Activated CD4-positive, alpha-beta T cell treated with anti-CD3 and anti-CD28 coated beads for 48 hours (primary cell): ENCODE results near the gene PCGF2.

ENCODE experiments used
- DNase-seq: peaks from one replicate; pipeline ENCODE4 v3.0.0-alpha.2; 2020

PCGF2 gene

DNA sequence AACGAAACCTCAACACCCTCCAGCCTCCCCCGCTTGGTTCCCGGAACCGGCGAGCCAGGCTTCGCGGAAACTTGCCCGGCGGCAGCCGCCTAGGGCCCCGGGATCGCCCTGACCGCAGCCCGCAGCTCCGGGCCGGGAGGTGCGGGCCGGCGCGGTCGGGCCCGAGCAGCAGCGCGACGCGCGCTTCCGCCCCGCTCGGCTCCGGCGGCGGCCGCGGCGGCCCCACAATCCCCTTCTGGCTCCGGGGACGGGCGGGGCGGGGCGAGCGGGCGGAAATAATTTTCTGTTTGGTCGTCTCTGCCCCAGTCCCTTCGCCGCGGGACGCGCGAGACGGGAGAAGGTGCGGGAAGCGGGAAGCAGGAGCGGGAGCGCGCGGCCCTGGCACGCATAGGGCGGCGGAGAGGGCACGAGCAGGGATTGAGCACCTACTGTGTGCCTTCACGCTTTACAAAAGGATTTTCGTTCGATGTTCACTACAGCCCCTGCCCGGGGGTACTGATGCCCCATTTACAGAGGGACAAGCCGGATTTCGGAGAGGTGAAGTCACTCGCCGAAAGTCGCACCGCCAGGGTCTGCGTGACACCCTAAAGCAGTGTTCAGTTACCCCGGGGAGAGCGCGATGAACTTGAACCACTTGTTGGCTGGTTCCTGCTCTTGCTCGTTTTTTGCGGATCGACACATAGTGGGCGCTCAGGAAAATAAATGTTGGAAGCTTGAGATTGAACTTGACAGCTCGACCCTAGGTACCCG, 45.8 kb downstream of the PCGF2 start:
- DNase-seq = peak; percentile 87

DNA sequence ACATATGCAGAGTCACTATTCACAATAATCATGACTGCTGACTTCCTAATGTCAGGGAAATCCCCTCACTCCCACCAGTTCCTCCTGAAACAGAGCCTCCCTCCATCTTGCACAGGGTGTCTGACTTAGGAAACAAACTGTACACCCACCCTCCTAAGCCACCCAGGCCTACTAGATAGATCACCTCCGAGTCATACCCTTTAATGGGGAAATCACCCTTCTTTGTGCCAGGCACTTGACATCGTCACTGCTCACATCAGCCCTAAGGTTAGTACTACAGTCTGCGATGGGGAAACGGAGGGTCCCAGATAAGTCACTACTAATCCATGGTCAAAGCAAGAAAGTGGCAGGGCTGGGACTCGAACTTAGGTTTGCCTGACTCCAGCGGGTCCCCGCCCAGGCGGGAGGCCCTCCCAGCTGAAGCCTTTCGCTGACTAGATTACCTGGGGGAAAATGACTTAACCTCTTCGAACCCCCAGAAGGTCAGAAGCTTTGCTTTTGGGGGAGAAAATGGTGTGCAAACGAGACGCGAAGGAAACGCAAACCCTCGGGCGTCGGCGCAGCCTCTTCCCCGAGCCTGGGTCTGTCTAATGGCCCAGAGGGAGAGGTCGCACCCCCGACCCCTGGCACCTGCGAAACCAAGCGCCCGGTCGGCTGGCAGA, 46.5 kb downstream of the PCGF2 start:
- DNase-seq = peak; percentile 94

DNA sequence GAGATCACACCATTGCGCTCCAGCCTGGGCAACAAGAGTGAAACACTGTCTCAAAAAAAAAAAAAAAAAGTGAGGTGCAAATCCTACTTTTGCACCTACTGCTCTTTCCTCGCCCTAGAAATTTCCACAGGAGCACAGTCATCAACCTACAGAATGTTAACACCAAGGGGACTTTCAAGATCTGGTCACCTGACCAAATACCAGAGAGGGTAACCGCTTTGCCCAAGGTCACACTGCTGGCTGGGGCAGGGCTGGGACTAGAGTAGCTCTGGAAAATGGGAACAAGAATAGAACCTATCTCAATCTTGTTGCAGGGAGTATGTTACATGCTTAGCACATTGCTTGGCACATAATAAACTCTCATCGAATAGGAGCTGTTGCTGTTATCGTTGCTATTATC, 49.4 kb downstream of the PCGF2 start:
- DNase-seq = no peak

DNA sequence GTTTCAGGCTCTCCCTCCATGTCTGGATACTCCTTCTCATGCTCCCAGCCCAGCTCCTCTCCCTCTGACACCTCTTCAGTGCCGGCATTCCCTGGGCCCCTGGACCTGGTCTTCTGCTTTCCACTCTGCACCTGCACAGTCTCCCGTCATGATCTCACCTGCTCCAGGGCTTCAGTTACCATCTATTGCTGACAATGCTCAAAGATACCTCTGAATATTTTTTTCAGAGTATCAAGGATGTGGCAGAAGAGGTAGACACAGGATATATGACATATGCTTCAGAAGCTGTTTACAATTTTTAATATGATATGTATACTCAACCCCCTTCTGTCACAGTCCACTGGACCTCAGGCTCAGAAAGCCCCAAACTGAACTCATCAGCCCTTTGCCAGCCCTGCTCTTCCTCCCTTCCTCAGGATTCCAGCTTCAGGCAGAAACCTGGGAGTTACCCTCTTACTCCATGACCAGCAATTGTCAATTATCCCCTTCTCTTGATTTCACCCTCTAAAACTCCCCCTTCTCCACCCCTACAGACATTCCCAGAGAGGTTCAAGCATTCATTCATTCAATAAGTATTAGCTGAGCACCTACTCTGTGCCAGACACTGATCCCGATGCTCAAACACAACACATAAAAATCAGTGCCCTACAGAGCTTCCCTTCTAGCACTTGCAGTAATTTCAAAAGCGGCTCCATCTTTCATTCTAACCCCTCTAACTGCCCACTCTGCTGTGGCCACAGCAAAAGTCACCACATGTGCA, 50.9 kb downstream of the PCGF2 start:
- no peak for DNase-seq

DNA sequence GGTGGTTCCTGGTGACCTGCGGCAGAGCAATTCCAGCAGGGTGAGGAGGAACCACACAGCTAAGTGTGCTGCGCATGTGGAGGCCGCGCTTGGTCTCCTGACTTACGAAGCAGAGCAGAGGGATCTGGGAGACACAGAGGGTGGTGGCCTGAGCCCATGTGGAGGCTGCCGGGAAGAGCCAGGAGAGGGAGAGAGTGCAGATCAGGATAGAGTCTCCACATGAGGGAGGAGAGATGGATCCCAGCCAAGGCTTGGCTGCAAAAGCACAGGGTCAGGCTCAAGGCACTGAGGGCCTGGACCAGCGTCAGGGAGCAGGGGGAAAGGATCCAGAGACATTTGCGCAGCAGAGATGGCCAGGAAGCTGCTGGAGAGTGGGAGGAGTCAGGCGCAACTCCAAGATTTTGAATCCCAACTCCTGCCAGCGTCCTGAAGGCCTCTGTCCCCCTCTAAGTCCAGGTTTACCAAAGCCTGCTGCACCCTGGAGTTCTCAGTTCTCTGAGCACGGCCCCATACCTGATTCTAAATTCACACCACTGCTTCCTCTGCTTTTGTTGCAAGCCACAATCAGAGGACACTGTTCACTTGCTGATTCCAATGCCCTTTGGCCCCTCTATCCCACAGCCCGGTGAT, 54.3 kb downstream of the PCGF2 start:
- no peak for DNase-seq

DNA sequence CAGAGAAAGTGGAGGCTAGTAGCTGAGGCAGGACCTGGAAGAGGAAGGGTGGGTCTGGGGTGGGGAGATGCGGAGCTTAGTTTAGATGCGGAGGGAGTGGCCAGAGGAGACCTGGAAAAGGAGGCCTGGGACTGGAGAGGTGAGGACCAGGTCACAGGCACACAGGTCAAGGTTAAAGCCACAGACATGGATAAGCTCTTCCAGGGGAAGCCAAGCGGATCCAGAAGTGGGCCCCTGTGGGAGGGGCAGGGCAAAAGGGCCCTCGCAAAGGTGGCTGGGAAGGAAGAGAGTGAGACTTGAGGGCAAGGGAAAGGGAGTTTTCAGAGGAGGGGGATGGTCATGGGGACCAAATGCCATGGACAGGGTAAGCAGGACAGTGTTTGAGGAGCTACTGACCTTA, 57.0 kb downstream of the PCGF2 start:
- DNase-seq = no peak

DNA sequence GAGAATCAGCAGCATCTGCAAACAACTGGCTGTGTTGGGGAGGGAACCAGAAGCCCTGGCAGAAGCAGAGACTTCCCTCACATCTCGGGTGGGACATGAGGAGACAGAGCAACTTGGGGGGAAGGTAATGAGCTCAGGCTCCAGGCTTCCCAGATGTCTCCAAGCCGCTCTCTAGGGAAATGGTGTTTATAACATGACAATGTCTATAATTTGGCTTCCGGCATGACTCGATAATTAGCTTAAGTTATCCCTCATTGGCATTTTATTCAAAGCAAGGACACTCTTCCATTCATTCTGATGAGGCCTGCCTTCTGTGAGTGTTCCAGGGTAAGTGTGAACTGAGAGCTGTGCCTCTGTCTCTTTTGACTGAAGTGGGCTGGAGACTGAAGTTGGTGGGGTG, 57.8 kb downstream of the PCGF2 start:
- no peak for DNase-seq

DNA sequence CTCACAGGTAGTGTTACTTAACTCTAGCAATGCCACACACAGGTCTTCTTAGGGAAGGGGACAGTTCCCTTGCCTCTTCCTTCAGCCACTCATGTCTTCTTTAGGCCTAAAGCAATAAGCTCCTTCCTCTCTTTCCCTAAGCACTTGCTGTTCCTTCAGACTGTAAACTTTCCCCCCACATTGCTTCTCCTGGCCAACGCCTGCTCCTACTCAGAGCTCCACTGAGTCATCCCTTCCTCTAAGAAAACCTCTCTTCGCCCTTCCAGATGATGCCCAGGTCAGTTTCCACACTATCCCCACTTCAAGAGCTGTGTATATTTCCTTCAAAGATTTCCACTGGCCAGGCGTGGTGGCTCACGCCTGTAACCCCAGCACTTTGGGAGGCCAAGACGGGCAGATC, 60.9 kb downstream of the PCGF2 start:
- DNase-seq = no peak

DNA sequence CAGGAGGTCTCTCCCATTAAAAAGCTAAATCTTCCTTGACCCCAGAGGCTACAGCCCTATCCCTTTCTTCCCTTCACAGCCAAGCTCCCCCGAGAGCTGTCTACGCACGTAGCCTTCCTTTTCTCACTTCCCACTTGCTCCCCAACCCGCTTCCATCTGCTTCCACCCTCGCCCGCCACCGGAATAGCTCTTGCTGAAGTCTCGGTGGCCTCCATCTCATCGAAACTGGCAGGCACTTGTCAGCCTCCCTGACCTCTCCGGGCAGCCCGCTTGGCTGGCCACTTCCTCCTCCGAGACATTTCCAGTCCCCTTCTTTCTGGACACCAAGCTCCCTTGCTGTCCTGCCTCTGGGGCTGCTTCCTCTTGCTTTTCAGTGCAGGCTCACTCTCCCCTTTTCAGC, 62.6 kb downstream of the PCGF2 start:
- DNase-seq = no peak
